Heart left ventricle (tissue), 13 donors: ENCODE results near the gene GRM5.
"Not testable (repeated sequence)": the region's sequence is repeated elsewhere in the genome, so short reads cannot be mapped to it uniquely, and the experiment has no call there.

Experiments used
- CTCF ChIP-seq, 12 donors: fragments of 200-600 bp; sonication (generic) in 4 of 12; IDR thresholded peaks; one replicate each; pipeline versions ENCODE4 v1.5.0 to v1.8.0; 2018 to 2022; ENCODE audit warnings: antibody characterized with exemption in 12 of 12, mild to moderate bottlenecking in 5 of 12
- POLR2A ChIP-seq, 2 donors: fragments of 450-650 bp; IDR thresholded peaks; one replicate each; pipeline ENCODE4 v1.6.1; 2017; ENCODE audit warnings: antibody characterized with exemption in 2 of 2, mild to moderate bottlenecking in 2 of 2, moderate library complexity in 2 of 2
- donor health status: ischemic (EF 13 %, LVEDD 7.1; RV severe dilation, severe dysfunction).
- donor health status: DM: no; HTN: yes; CAD: no.
- donor health status: DM: no; HTN: no; CAD: no.
- donor health status: ischemic (EF 25% LVEDD 6.9; RV normal size, moderate dysfunction).
- donor health status: ischemic (EF 25% LVEDD 5.7; RV mildly dilated, moderate dysfunction).
- donor health status: ischemic (EF 35%, LVEDD 5.7; RV mildly dilated, moderate dysfunction).
- donor health status: nonischemic (EF 11% LVEDD 7.7; RV severe dilation, severe dysfunction).
- donor health status: DM: yes; HTN: yes; CAD: no.
- donor health status: PGD.
- donor health status: ischemic (EF 29% LVEDD 5.4; RV normal size, mild dysfunction).
- donor health status: nonischemic (EF 23%, LVEDD 6.1; RV moderate dilation, normal function).

- TF ChIP-seq CTCF (IDR thresholded peaks at IDR 0.05): peak; percentile 45 to 71 (median 60)
- TF ChIP-seq POLR2A (IDR thresholded peaks at IDR 0.05): not testable (repeated sequence)
These were observed 32.2 kb upstream of the GRM5 start for GRCh38 chr11:89097956-89098355.
